Kidney epithelial cell (primary cell): ENCODE results near the gene TNN. TPM values are rescaled to one million over a fixed set of nuclear protein-coding genes. Genes with fewer than 3 reads are reported as not detected.
"Not testable (repeated sequence)": the region's sequence is repeated elsewhere in the genome, so short reads cannot be mapped to it uniquely, and the experiment has no call there.

Source experiments
- DNase-seq: peaks from one replicate; pipeline ENCODE4 v3.0.0-alpha.2; 2010; ENCODE audit warnings: low read depth
- H3K27me3 ChIP-seq: 2 replicates; pipeline ENCODE4 v1.6.0; 2011; ENCODE audit warnings: low read length; ENCODE audit not compliant: control insufficient read depth, insufficient read depth
- H3K36me3 ChIP-seq: 2 replicates; pipeline ENCODE4 v1.5.1; 2011; ENCODE audit warnings: low read length; ENCODE audit not compliant: control insufficient read depth, insufficient read depth
- H3K4me3 ChIP-seq: 2 replicates; pipeline ENCODE4 v1.5.1; 2011; ENCODE audit warnings: low read depth, mild to moderate bottlenecking, control low read depth, low read length
- CTCF ChIP-seq: IDR thresholded peaks from 2 replicates; pipeline ENCODE4 v1.5.1; 2011; ENCODE audit warnings: mild to moderate bottlenecking, moderate library complexity, low read length, control low read depth, inconsistent platforms; ENCODE audit not compliant: insufficient read depth, poor library complexity, severe bottlenecking
- total RNA-seq: library from RNA; depleted of rRNA; stranded (reverse); fragments of >200 nt; gene quantifications from 2 replicates; pipeline ENCODE4 v1.2.3, GENCODE V29; 2015

TNN gene
- total RNA-seq, 1 donor from 2014 or later, result not detected

GRCh38 chr1:175094626-175095025 is 27.0 kb downstream of the TNN start:
- no peak overlapping the region for H3K4me3 ChIP-seq
- TF ChIP-seq CTCF, result no peak
- H3K36me3 ChIP-seq, result no peaks in the 10 kb centered on the region
- no peak for DNase-seq
- H3K27me3 ChIP-seq, result no peaks in the 10 kb centered on the region

- Histone ChIP-seq H3K27me3 (no peaks in the 10 kb centered on the region), H3K36me3 (no peaks in the 10 kb centered on the region), H3K4me3 (no peak overlapping the region)
- TF ChIP-seq CTCF, result no peak
- no peak for DNase-seq
These were observed 27.4 kb downstream of the TNN start for GRCh38 chr1:175095069-175095468.

DNA sequence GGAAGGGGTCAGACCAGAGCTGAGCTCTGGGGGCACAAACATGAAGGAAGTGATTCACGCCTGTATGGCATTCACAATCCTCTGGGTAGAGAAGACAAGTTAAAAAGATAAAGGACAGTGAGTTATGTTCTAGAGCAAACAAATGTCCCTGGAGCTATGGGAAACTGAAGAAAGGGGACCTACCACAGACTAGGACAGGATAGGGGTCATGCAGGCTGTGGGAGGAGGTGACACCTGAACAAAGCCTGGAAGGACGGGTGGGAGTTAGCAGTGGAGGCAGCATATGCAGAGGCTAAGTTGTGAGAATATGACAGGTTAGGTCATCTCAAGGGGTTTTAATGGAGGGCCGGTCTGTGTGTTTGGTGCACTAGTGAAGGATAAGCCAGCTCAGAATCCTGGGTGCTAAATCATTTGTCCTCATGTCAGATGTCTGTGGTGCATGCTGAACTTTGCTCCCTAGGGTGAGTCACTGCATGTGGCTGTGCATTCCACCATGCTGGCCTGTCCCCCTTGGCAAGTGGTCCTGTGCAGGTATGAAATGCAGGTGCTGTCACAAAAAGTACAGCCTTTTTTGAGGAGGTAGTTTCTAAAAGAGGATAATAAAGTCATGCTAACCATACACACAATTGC is 28.5 kb downstream of the TNN start:
- Histone ChIP-seq H3K36me3 (no peaks in the 10 kb centered on the region), H3K4me3 (no peak overlapping the region)
- TF ChIP-seq CTCF, result no peak

GRCh38 chr1:175097361-175097760 is 29.7 kb downstream of the TNN start:
- no peak for TF ChIP-seq CTCF
- no peaks in the 10 kb centered on the region for H3K27me3 ChIP-seq
- DNase-seq, result no peak
- H3K4me3 ChIP-seq, result no peak overlapping the region
- H3K36me3 ChIP-seq, result no peaks in the 10 kb centered on the region

More for the DNA sequence above, 28.5 kb downstream of the TNN start:
- no peak for DNase-seq
- H3K27me3 ChIP-seq, result no peaks in the 10 kb centered on the region

GRCh38 chr1:175099916-175100315 is 32.3 kb downstream of the TNN start:
- no peak for DNase-seq
- Histone ChIP-seq H3K36me3 (no peaks in the 10 kb centered on the region), H3K4me3 (no peak overlapping the region), H3K27me3 (no peaks in the 10 kb centered on the region)
- no peak for TF ChIP-seq CTCF

- H3K27me3 ChIP-seq, H3K4me3 ChIP-seq, H3K36me3 ChIP-seq, DNase-seq: not testable (repeated sequence)
These were observed 34.5 kb downstream of the TNN start for GRCh38 chr1:175102166-175102565.

- DNase-seq, H3K36me3 ChIP-seq, H3K27me3 ChIP-seq, H3K4me3 ChIP-seq: not testable (repeated sequence)
These were observed 38.9 kb downstream of the TNN start for GRCh38 chr1:175106536-175106935.

DNA sequence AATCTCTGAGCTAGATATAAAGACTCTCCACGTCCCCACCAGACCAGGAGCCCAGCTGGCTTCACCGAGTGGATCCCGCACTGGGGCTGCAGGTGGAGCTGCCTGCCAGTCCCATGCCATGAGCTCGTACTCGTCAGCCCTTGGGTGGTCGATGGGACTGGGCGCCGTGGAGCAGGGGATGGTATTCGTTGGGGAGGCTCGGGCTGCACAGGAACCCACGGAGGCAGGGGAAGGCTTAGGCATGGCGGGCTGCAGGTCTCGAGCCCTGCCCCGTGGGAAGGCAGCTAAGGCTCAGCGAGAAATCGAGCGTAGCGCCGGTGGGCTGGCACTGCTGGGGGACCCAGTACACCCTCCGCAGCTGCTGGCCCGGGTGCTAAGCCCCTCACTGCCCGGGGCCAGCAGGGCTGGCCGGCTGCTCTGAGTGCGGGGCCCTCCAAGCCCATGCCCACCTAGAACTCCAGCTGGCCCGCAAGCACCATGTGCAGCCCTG is 40.7 kb downstream of the TNN start:
- H3K27me3 ChIP-seq, DNase-seq: not testable (repeated sequence)

More for the DNA sequence above, 40.7 kb downstream of the TNN start:
- not testable (repeated sequence) for H3K4me3 ChIP-seq, H3K36me3 ChIP-seq
